Caco-2 (cell line): ENCODE measurements around the gene DNMT3L. TPM values are rescaled to one million over a fixed set of nuclear protein-coding genes. Genes with fewer than 3 reads are reported as not detected.

Experiments
- BruUV-seq: library from RNA; stranded (reverse); fragments of 400-500 nt; replicated peaks from 2 replicates; lab custom pipeline; 2021; lab: Mats Ljungman, UMichigan
- CTCF ChIA-PET: fragments of 300-600 bp; sonication (Branson Sonifier 250); formaldehyde crosslinking; loops from one replicate; lab custom pipeline; 2022; ENCODE audit warnings: antibody characterized with exemption; lab: Charles Lee
- POLR2A ChIA-PET: fragments of 300-600 bp; sonication (Branson Sonifier 250); formaldehyde crosslinking; loops from one replicate; lab custom pipeline; 2022; ENCODE audit warnings: antibody characterized with exemption; lab: Charles Lee
- DNase-seq, 2 experiments: peaks; one replicate each; pipeline versions ENCODE4 v3.0.0 to v3.0.0-alpha.2; 2020 to 2022
- H3K27me3 ChIP-seq: replicated peaks from 2 replicates; pipeline ENCODE4 v1.6.0; 2011; ENCODE audit warnings: low read length; ENCODE audit not compliant: control insufficient read depth, insufficient read depth
- H3K36me3 ChIP-seq: 2 replicates; pipeline ENCODE4 v1.5.1; 2011; ENCODE audit warnings: low read length; ENCODE audit not compliant: control insufficient read depth, insufficient read depth
- H3K4me1 ChIP-seq: fragments of 250-450 bp; sonication (Bioruptor Pico); 2 replicates; pipeline ENCODE4 v1.5.1; 2020; ENCODE audit warnings: mild to moderate bottlenecking
- H3K4me3 ChIP-seq: 2 replicates; pipeline ENCODE4 v1.5.1; 2011; ENCODE audit warnings: low read depth, mild to moderate bottlenecking, control low read depth, low read length
- H3K9me3 ChIP-seq: fragments of 250-450 bp; sonication (Bioruptor Pico); 2 replicates; pipeline ENCODE4 v1.5.1; 2020; ENCODE audit warnings: mild to moderate bottlenecking, moderate library complexity
- H3K27ac Mint-ChIP-seq: one replicate; pipeline ENCODE4 v1.8.0; 2022; ENCODE audit warnings: mixed read lengths; ENCODE audit not compliant: unreplicated experiment
- H3K27me3 Mint-ChIP-seq: one replicate; pipeline ENCODE4 v1.8.0; 2022; ENCODE audit warnings: mixed read lengths; ENCODE audit not compliant: insufficient read depth, unreplicated experiment
- H3K36me3 Mint-ChIP-seq: one replicate; pipeline ENCODE4 v1.8.0; 2022; ENCODE audit warnings: mild to moderate bottlenecking, mixed read lengths; ENCODE audit not compliant: insufficient read depth, unreplicated experiment
- H3K4me1 Mint-ChIP-seq: one replicate; pipeline ENCODE4 v1.8.0; 2022; ENCODE audit warnings: low read depth, mixed read lengths; ENCODE audit not compliant: unreplicated experiment
- H3K4me3 Mint-ChIP-seq: one replicate; pipeline ENCODE4 v1.8.0; 2022; ENCODE audit warnings: mild to moderate bottlenecking, moderate library complexity, mixed read lengths; ENCODE audit not compliant: unreplicated experiment
- H3K9me3 Mint-ChIP-seq: one replicate; pipeline ENCODE4 v1.8.0; 2022; ENCODE audit warnings: mixed read lengths; ENCODE audit not compliant: unreplicated experiment
- CTCF ChIP-seq, 2 experiments: fragments of 200-600 bp in 1 of 2; IDR thresholded peaks; 1 replicate in 1 of 2; 2 replicates in 1 of 2; pipeline versions ENCODE4 v1.5.1 to v1.8.0; 2011 to 2022; ENCODE audit warnings: antibody characterized with exemption in 1 of 2, control low read depth in 1 of 2, inconsistent platforms in 1 of 2, low read depth in 1 of 2, low read length in 1 of 2, mild to moderate bottlenecking in 1 of 2, moderate library complexity in 1 of 2; ENCODE audit not compliant: insufficient read depth in 1 of 2, severe bottlenecking in 1 of 2, unreplicated experiment in 1 of 2
- intact Hi-C: fragments of 100-400 bp; cut with micrococcal nuclease; formaldehyde crosslinking; loops from one replicate; pipeline ENCODE4 v1.10.0; 2022; ENCODE audit not compliant: unreplicated experiment
- total RNA-seq: library from RNA; stranded (reverse); gene quantifications from 2 replicates; pipeline ENCODE4 v1.2.3, GENCODE V29; 2022

DNMT3L gene
- total RNA-seq, 1 experiment from 2014 or later, result 0.95 TPM

DNA sequence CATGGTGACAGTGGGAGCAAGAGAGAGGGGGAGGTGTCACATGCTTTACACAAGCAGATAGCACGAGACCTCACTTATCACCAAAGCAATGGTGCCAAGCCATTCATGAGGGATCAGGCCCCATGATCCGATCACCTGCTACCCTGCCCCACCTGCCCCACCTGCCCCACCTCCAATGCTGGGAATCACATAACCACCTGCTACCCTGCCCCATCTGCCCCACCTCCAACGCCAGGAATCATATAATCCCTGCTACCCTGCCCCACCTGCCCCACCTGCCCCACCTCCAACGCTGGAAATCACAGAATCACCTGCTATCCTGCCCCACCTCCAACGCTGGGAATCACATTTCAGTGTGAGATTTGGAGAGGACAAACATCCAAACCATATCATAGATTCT lies 13.3 kb upstream of the DNMT3L start:
- Mint-ChIP-seq H3K4me3 (no peak overlapping the region), H3K36me3 (no peaks in the 10 kb centered on the region), H3K27me3 (no peaks in the 10 kb centered on the region), H3K9me3 (no peaks in the 10 kb centered on the region), H3K27ac (no peak overlapping the region), H3K4me1 (no peaks in the 10 kb centered on the region)
- ChIA-PET POLR2A (no interaction called here), CTCF (no interaction called here)
- TF ChIP-seq CTCF (IDR thresholded peaks at IDR 0.05; ENCODE audit: insufficient read depth in 1 of 2, low read depth in 1 of 2, low read length in 1 of 2, severe bottlenecking in 1 of 2, unreplicated experiment in 1 of 2), result no peak
- DNase-seq, result no peak
- Histone ChIP-seq H3K4me1 (no peaks in the 10 kb centered on the region), H3K4me3 (no peak overlapping the region), H3K9me3 (no peaks in the 10 kb centered on the region; the same call in 1 of the 2 replicates), H3K36me3 (no peaks in the 10 kb centered on the region), H3K27me3 (no peaks in the 10 kb centered on the region)
- intact Hi-C loops, result no loop called here
- no TSS peak for BruUV-seq

DNA sequence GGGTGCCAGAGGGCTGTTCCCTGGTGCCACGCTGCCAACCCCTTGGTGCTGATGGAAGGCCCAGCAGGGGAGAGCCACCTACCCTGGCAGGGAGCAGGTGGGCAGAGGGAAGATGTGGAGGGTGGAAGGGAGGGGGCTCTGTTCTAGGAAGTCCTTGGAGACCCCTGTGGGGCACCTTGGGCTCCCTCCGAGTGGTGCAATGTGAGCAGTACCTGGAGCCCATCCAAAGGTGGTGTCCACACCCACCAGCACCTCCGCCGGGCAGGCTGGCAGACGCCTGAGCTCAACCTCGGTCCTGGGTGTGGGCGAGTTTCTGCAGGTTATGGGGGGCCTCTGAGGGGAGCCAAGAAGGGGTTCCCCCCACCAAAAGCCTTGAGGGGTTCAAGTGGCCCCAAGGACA lies 11.3 kb upstream of the DNMT3L start:
- no peak for TF ChIP-seq CTCF (IDR thresholded peaks at IDR 0.05; ENCODE audit: insufficient read depth in 1 of 2, low read depth in 1 of 2, low read length in 1 of 2, severe bottlenecking in 1 of 2, unreplicated experiment in 1 of 2)
- Mint-ChIP-seq H3K27ac (no peak overlapping the region), H3K36me3 (no peaks in the 10 kb centered on the region), H3K4me1 (no peaks in the 10 kb centered on the region), H3K27me3 (no peaks in the 10 kb centered on the region), H3K4me3 (no peak overlapping the region), H3K9me3 (no peaks in the 10 kb centered on the region)
- ChIA-PET CTCF (no interaction called here), POLR2A (no interaction called here)
- DNase-seq, result no peak
- Histone ChIP-seq H3K9me3 (no peaks in the 10 kb centered on the region; the same call in 1 of the 2 replicates), H3K27me3 (no peaks in the 10 kb centered on the region), H3K36me3 (no peaks in the 10 kb centered on the region), H3K4me1 (no peaks in the 10 kb centered on the region), H3K4me3 (no peak overlapping the region)
- intact Hi-C loops, result no loop called here
- no TSS peak for BruUV-seq

DNA sequence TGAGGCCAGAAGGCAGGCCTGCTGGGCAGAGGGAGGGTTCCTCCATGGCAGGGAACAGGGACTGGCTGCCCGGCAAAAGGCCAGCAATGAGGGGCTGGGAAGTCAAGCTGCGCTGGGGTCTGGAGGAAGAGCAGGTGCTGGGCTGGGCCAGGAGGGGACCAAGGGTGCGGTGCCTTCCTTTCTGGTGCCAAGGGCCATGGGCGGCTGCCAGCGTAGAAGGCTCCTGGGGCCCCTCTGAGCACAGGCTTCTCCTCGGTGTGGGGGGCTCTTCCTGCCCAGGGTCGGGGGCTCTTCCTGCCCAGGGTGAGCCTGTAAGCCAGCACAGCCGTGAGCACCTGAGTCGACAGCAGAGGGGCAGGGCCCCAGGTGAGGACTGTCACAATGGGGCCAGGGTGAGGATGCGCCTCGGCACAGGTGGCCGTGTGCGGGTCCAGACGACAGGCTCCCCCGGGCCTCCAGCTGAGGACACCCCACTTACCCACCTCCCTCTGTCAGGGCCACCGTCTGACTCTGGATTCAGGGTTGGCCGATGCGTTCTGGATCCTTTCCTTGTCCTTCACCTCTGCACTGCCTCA lies 10.7 kb upstream of the DNMT3L start:
- no peaks in the 10 kb centered on the region for H3K27me3 Mint-ChIP-seq
- TF ChIP-seq CTCF (IDR thresholded peaks at IDR 0.05; ENCODE audit: insufficient read depth in 1 of 2, low read depth in 1 of 2, low read length in 1 of 2, severe bottlenecking in 1 of 2, unreplicated experiment in 1 of 2), result no peak

More for the DNA sequence above, 10.7 kb upstream of the DNMT3L start:
- Histone ChIP-seq H3K4me3 (no peak overlapping the region), H3K36me3 (no peaks in the 10 kb centered on the region), H3K4me1 (no peaks in the 10 kb centered on the region), H3K27me3 (no peaks in the 10 kb centered on the region), H3K9me3 (no peaks in the 10 kb centered on the region; the same call in 1 of the 2 replicates)
- Mint-ChIP-seq H3K27ac (no peak overlapping the region), H3K9me3 (no peaks in the 10 kb centered on the region), H3K4me1 (no peaks in the 10 kb centered on the region), H3K4me3 (no peak overlapping the region), H3K36me3 (no peaks in the 10 kb centered on the region)
- ChIA-PET CTCF (no interaction called here), POLR2A (no interaction called here)
- intact Hi-C loops, result no loop called here
- no TSS peak for BruUV-seq
- DNase-seq, result no peak
